Nephron progenitor cell (in vitro differentiated cells): ENCODE measurements around the gene PPHLN1.

Source experiments
- DNase-seq: peaks from one replicate; pipeline ENCODE4 v3.0.0; 2021
- H3K27ac Mint-ChIP-seq: 2 replicates; pipeline ENCODE4 v1.8.0; 2021; ENCODE audit warnings: mild to moderate bottlenecking, moderate library complexity, mixed read lengths
- H3K27me3 Mint-ChIP-seq: 2 replicates; pipeline ENCODE4 v1.8.0; 2021; ENCODE audit warnings: mild to moderate bottlenecking, low read depth, mixed read lengths; ENCODE audit not compliant: poor library complexity
- H3K36me3 Mint-ChIP-seq: 2 replicates; pipeline ENCODE4 v1.8.0; 2021; ENCODE audit warnings: low read depth, mixed read lengths
- H3K4me1 Mint-ChIP-seq: 2 replicates; pipeline ENCODE4 v1.8.0; 2021; ENCODE audit warnings: mixed read lengths
- H3K4me3 Mint-ChIP-seq: 2 replicates; pipeline ENCODE4 v1.8.0; 2021; ENCODE audit warnings: mild to moderate bottlenecking, moderate library complexity, mixed read lengths
- H3K9me3 Mint-ChIP-seq: 2 replicates; pipeline ENCODE4 v1.8.0; 2021; ENCODE audit warnings: mild to moderate bottlenecking, moderate library complexity, mixed read lengths
- TF ChIP-seq, protein P1 (sequence below): fragments of 200-600 bp; sonication (generic); IDR thresholded peaks from 2 replicates; pipeline ENCODE4 v1.5.0; 2021; ENCODE audit warnings: antibody characterized with exemption

Gene PPHLN1

DNA sequence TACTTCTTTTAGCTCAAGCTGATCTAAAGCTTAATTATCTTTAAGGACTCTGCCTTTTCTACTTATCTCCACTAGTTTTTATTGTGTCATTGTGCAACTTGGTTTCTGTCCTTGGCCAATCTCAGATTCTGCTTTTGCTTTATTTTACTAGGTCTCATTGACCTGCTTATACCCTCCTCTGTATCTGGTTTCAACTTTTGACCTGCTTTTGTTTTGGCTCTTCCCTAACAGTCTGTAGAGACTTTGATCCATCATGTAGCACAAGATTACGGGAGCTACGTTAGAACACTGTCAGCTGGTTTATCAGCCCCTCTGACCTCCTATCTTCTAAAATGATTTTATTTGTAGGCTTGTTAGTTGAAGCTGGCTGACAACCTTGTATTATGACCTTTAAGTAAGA, 43.7 kb upstream of the PPHLN1 start:
- H3K27ac Mint-ChIP-seq = peak overlapping the region; percentile 12
- no peak overlapping the region for H3K4me3 Mint-ChIP-seq
- no peak for DNase-seq
- no peaks in the 10 kb centered on the region for H3K36me3 Mint-ChIP-seq
- H3K9me3 Mint-ChIP-seq = peaks cover 3% of the 10 kb centered on the region
- H3K27me3 Mint-ChIP-seq = peaks cover 3% of the 10 kb centered on the region
- peaks cover 18% of the 10 kb centered on the region for H3K4me1 Mint-ChIP-seq
- TF ChIP-seq, protein P1, sequence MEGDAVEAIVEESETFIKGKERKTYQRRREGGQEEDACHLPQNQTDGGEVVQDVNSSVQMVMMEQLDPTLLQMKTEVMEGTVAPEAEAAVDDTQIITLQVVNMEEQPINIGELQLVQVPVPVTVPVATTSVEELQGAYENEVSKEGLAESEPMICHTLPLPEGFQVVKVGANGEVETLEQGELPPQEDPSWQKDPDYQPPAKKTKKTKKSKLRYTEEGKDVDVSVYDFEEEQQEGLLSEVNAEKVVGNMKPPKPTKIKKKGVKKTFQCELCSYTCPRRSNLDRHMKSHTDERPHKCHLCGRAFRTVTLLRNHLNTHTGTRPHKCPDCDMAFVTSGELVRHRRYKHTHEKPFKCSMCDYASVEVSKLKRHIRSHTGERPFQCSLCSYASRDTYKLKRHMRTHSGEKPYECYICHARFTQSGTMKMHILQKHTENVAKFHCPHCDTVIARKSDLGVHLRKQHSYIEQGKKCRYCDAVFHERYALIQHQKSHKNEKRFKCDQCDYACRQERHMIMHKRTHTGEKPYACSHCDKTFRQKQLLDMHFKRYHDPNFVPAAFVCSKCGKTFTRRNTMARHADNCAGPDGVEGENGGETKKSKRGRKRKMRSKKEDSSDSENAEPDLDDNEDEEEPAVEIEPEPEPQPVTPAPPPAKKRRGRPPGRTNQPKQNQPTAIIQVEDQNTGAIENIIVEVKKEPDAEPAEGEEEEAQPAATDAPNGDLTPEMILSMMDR = no peak

DNA sequence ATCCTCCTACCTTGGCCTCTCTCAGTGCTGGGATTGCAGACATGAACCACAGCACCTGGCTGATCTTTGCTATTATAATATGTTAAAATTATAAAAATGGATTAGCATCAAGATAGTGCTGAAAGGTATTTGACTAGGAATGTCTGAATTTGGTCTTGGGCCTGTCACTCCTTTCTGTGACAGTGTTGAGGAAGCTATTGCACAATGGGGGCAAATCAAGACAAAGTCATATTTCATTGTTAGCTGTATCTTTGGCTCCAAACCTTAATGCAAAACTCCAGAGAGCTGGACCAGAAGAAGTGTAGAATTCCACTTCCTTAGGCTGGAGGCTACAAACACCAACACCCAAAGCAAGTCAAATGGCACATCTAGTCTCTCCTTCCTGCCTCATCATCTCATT, 42.2 kb upstream of the PPHLN1 start:
- H3K27me3 Mint-ChIP-seq = peaks cover 6% of the 10 kb centered on the region
- H3K27ac Mint-ChIP-seq = no peak overlapping the region
- DNase-seq = no peak

DNA sequence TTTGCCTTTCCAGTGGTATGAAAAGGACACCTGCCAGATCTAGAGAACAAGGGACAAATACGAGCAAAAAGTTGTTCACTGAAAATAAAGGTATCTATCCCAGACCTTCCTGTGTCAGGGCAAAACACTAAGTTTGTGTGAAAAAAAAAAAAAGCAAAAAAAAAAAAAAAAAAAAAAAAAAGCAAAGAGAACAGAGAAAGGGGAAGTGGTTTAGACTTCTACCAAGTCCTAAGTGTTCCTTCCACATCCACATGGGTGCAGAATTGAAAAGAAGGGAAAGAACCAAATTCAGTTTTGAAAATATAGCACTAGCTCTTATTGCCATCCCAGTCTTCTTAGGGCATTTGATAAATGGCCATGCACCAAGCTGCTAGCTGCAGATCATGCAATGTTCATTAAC, 41.8 kb upstream of the PPHLN1 start:
- H3K36me3 Mint-ChIP-seq = no peaks in the 10 kb centered on the region

More for the DNA sequence above, 42.2 kb upstream of the PPHLN1 start:
- Mint-ChIP-seq H3K4me1 (peaks cover 23% of the 10 kb centered on the region), H3K9me3 (peaks cover 2% of the 10 kb centered on the region), H3K36me3 (no peaks in the 10 kb centered on the region), H3K4me3 (no peak overlapping the region)
- TF ChIP-seq, protein P1 = no peak

DNA sequence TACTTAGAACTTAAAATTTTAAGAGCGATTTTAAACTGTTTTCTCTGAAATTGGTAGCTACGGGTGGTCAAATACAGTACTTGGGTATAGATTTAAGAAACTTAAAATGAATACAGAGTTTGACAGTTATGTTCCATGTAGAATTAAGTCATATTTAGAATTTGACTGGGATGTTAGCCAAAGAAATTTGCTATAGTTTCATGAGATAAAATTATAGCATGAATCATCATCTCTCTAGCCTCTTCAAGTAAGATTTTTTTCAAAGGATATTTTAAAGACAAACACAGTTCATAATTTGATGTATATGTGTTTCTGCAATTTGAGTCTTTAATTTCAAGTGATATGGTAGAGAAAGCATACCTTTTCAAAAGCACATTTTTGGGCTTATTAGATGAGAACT, 41.1 kb upstream of the PPHLN1 start:
- TF ChIP-seq, protein P1 = no peak
- no peak overlapping the region for H3K4me3 Mint-ChIP-seq
- H3K36me3 Mint-ChIP-seq = no peaks in the 10 kb centered on the region
- peaks cover 9% of the 10 kb centered on the region for H3K27me3 Mint-ChIP-seq
- H3K27ac Mint-ChIP-seq = no peak overlapping the region
- no peaks in the 10 kb centered on the region for H3K9me3 Mint-ChIP-seq
- no peak for DNase-seq
- H3K4me1 Mint-ChIP-seq = peaks cover 23% of the 10 kb centered on the region

More for the DNA sequence above, 41.8 kb upstream of the PPHLN1 start:
- peaks cover 23% of the 10 kb centered on the region for H3K4me1 Mint-ChIP-seq
- no peak for DNase-seq
- TF ChIP-seq, protein P1 = no peak
- H3K9me3 Mint-ChIP-seq = no peaks in the 10 kb centered on the region
- no peak overlapping the region for H3K4me3 Mint-ChIP-seq
- no peak overlapping the region for H3K27ac Mint-ChIP-seq
- peaks cover 6% of the 10 kb centered on the region for H3K27me3 Mint-ChIP-seq

DNA sequence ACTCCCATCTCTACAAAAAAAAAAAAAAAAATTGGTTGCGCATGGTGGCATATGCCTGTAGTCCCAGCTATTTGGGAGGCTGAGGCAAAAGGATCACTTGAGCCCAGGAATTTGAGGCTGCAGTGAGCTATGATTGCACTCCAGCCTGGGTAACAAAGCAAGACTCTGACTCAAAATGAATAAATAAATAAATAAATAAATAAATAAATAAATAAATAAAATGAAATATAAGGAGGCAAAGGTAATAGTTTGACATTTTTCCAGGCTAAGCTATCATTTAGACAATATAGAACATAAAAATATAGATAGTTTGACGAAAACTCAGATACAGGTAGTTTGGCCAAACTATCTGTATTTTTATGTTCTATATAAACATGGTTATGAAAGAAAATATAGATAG, 40.5 kb upstream of the PPHLN1 start:
- Mint-ChIP-seq H3K9me3 (no peaks in the 10 kb centered on the region), H3K27ac (no peak overlapping the region), H3K36me3 (no peaks in the 10 kb centered on the region), H3K4me3 (no peak overlapping the region), H3K4me1 (peaks cover 23% of the 10 kb centered on the region), H3K27me3 (peaks cover 9% of the 10 kb centered on the region)
- no peak for DNase-seq
- TF ChIP-seq, protein P1 = no peak

DNA sequence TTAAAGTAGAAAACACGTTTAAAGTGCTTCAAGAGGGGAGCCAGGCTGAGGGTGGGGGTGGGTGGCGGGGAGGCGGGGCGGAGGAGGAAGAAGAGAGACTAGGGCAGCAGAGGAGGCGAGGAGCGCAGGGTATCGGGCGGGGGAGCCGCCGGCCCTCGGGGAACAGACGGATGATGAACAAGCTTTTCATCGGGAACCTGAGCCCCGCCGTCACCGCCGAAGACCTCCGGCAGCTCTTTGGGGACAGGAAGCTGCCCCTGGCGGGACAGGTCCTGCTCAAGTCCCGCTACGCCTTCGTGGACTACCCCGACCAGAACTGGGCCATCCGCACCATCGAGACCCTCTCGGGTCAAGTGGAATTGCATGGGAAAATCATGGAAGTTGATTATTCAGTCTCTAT, 39.2 kb upstream of the PPHLN1 start:
- H3K27ac Mint-ChIP-seq = no peak overlapping the region
- H3K9me3 Mint-ChIP-seq = no peaks in the 10 kb centered on the region
- no peak for DNase-seq
- TF ChIP-seq, protein P1 = no peak
- peaks cover 20% of the 10 kb centered on the region for H3K4me1 Mint-ChIP-seq
- H3K36me3 Mint-ChIP-seq = no peaks in the 10 kb centered on the region
- H3K4me3 Mint-ChIP-seq = no peak overlapping the region
- peaks cover 6% of the 10 kb centered on the region for H3K27me3 Mint-ChIP-seq
